GM23338 (cell line): ENCODE results near the gene ELOVL6.

ENCODE experiments used
- CREB1 ChIP-seq: fragments of 250-450 bp; sonication (Bioruptor Pico); IDR thresholded peaks from 2 replicates; pipeline ENCODE4 v1.5.0; 2020; ENCODE audit warnings: low read depth, mild to moderate bottlenecking, moderate library complexity
- EZH2phosphoT487 ChIP-seq: fragments of 200-600 bp; sonication (generic); IDR thresholded peaks from one replicate; pipeline ENCODE4 v1.8.1; 2018; ENCODE audit warnings: antibody characterized with exemption; ENCODE audit not compliant: unreplicated experiment
- TF ChIP-seq, protein P1 (sequence below), 2 experiments: fragments of 200-600 bp in 1 of 2; sonication (generic) in 1 of 2; conservative IDR thresholded peaks; 2 replicates each; pipeline versions ENCODE4 v1.5.1 to v1.6.1; 2016 to 2017; ENCODE audit warnings: antibody characterized with exemption in 2 of 2, low read depth in 2 of 2, mild to moderate bottlenecking in 2 of 2, moderate library complexity in 1 of 2

DNA sequence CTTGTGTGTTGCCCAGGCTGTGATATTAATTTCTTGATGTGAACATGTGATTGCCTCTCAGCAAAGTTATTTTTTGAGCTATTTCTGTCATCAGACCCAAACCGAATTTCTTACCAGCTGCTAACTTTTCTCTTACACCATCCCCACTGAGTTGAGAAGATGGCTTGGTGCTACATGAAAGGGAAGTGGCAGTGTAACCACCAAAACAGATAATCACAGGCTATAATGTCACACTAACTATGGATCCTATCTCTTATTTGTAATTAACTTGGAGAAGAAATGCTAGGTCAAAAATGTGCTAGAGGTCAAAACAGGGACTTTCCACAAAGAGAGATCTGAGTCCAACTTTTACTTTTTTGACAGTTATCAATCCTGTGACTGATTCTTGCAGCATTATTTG is 43.8 kb downstream of the ELOVL6 start:
- no peak for TF ChIP-seq EZH2phosphoT487
- TF ChIP-seq, protein P1, sequence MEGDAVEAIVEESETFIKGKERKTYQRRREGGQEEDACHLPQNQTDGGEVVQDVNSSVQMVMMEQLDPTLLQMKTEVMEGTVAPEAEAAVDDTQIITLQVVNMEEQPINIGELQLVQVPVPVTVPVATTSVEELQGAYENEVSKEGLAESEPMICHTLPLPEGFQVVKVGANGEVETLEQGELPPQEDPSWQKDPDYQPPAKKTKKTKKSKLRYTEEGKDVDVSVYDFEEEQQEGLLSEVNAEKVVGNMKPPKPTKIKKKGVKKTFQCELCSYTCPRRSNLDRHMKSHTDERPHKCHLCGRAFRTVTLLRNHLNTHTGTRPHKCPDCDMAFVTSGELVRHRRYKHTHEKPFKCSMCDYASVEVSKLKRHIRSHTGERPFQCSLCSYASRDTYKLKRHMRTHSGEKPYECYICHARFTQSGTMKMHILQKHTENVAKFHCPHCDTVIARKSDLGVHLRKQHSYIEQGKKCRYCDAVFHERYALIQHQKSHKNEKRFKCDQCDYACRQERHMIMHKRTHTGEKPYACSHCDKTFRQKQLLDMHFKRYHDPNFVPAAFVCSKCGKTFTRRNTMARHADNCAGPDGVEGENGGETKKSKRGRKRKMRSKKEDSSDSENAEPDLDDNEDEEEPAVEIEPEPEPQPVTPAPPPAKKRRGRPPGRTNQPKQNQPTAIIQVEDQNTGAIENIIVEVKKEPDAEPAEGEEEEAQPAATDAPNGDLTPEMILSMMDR (conservative IDR thresholded peaks at IDR 0.05; ENCODE audit: low read depth in 2 of 2): no peak
- TF ChIP-seq CREB1 (CRISPR knock-in tag): no peak
